ENCODE measurements around the gene DPCD. TPM values are rescaled to one million over a fixed set of nuclear protein-coding genes. Genes with fewer than 3 reads are reported as not detected.
"Not testable (repeated sequence)": the region's sequence is repeated elsewhere in the genome, so short reads cannot be mapped to it uniquely, and the experiment has no call there.

The DPCD gene
- total and polyA plus RNA-seq, 2 donors (not counting 3 experiments of a cell fraction or from before 2014, with no cell fraction given), result 25.3 to 39.3 TPM

GRCh38 chr10:101588879-101589278 lies 758 bp downstream of the DPCD start:
- peak; percentile 74 for FAIRE-seq
- intact Hi-C loops (cut with micrococcal nuclease), result no loop called here
- H3K27ac ChIP-seq (ENCODE audit: insufficient read depth, low read depth, low read length), result no peak overlapping the region

DNA sequence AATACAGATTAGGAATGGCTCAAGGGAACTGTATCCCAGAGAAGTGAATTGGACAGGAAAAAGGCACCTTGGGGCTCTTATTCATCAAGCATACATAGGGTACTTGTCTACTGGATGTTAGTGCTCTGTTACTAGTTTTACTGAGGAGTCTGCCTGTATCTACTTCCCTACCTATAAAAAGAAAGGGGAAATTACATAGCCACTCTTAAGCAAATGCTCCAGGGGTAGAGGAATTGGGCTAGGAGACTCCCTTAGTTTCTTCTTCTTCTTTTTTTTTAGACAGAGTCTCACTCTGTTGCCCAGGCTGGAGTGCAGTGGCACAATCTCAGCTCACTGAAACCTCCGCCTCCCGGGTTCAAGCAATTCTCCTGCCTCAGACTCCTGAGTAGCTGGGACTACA lies 5.2 kb downstream of the DPCD start:
- H4K20me1 ChIP-seq (replicated peaks; ENCODE audit: control insufficient read depth, extremely low read depth, insufficient read depth, low read length); H3K36me3 ChIP-seq (ENCODE audit: control insufficient read depth in 2 of 2, extremely low read depth in 1 of 2, insufficient read depth in 2 of 2, low read length in 2 of 2): not testable (repeated sequence)

More at GRCh38 chr10:101588879-101589278, 758 bp downstream of the DPCD start:
- Histone ChIP-seq H3K4me1 (ENCODE audit: control insufficient read depth, extremely low read depth, insufficient read depth, low read length) (peaks cover 18% of the 10 kb centered on the region), H3K9me3 (replicated peaks; ENCODE audit: control insufficient read depth, insufficient read depth, low read length) (no peaks in the 10 kb centered on the region), H2AFZ (ENCODE audit: low read depth, low read length) (peak overlapping the region; percentile 64), H3K79me2 (ENCODE audit: control insufficient read depth, insufficient read depth, low read length) (peaks cover 8% of the 10 kb centered on the region), H3K9me1 (replicated peaks; ENCODE audit: control insufficient read depth, extremely low read depth, insufficient read depth, low read length) (no peaks in the 10 kb centered on the region), H3K4me2 (ENCODE audit: insufficient read depth, low read length) (peak overlapping the region; percentile 85), H4K20me1 (replicated peaks; ENCODE audit: control insufficient read depth, extremely low read depth, insufficient read depth, low read length) (no peaks in the 10 kb centered on the region), H3K27me3 (ENCODE audit: control insufficient read depth in 2 of 2, insufficient read depth in 2 of 2, low read length in 2 of 2) (no peaks in the 10 kb centered on the region), H3K9ac (replicated peaks; ENCODE audit: extremely low read depth, insufficient read depth, low read length) (peak overlapping the region; percentile 50), H3K4me3 (replicated peaks in 1 of 3; ENCODE audit: insufficient read depth in 1 of 3, low read depth in 1 of 3, low read length in 3 of 3) (peak overlapping the region; percentile 75 to 88 (median 81)), H3K36me3 (ENCODE audit: control insufficient read depth in 2 of 2, extremely low read depth in 1 of 2, insufficient read depth in 2 of 2, low read length in 2 of 2) (no peaks in the 10 kb centered on the region)
- no TSS peak for BruUV-seq (replicated peaks)
- ChIA-PET POLR2A (no interaction called here), CTCF (interaction anchor here (0.6 to 3.0 kb wide), 4 partner anchors 9 to 408 kb away, joined by 3 to 15 read pairs (median 4); no protein-coding TSS in a partner anchor)
- DNase-seq (ENCODE audit: low read depth, low spot score), result peak; percentile 53
- dilution Hi-C loops (cut with MboI; ENCODE audit: extremely low pct_ligation_motif_present, low sequenced_read_pairs), result no loop called here
- TF ChIP-seq POLR2AphosphoS5 (IDR thresholded peaks at IDR 0.05; ENCODE audit: insufficient read depth, low read depth, low read length) (no peak), JUN (IDR thresholded peaks at IDR 0.05; ENCODE audit: borderline replicate concordance, insufficient read depth, insufficient read length, low read depth) (no peak), GATA2 (IDR thresholded peaks at IDR 0.05; ENCODE audit: insufficient read depth, insufficient read length, low read depth, low read length) (peak; percentile 42), MYC (IDR thresholded peaks at IDR 0.05; ENCODE audit: low read depth, low read length) (no peak), MAX (IDR thresholded peaks at IDR 0.05; ENCODE audit: insufficient read depth, insufficient read length) (no peak), FOS (IDR thresholded peaks at IDR 0.05; ENCODE audit: borderline replicate concordance, insufficient read depth, low read length) (peak; percentile 68), POLR2A (IDR thresholded peaks at IDR 0.05; ENCODE audit: low read depth, low read length) (no peak), EZH2 (IDR thresholded peaks at IDR 0.05; ENCODE audit: borderline replicate concordance, low read depth, low read length, severe bottlenecking) (no peak)
- TF ChIP-seq, protein P1, sequence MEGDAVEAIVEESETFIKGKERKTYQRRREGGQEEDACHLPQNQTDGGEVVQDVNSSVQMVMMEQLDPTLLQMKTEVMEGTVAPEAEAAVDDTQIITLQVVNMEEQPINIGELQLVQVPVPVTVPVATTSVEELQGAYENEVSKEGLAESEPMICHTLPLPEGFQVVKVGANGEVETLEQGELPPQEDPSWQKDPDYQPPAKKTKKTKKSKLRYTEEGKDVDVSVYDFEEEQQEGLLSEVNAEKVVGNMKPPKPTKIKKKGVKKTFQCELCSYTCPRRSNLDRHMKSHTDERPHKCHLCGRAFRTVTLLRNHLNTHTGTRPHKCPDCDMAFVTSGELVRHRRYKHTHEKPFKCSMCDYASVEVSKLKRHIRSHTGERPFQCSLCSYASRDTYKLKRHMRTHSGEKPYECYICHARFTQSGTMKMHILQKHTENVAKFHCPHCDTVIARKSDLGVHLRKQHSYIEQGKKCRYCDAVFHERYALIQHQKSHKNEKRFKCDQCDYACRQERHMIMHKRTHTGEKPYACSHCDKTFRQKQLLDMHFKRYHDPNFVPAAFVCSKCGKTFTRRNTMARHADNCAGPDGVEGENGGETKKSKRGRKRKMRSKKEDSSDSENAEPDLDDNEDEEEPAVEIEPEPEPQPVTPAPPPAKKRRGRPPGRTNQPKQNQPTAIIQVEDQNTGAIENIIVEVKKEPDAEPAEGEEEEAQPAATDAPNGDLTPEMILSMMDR (IDR thresholded peaks at IDR 0.05; ENCODE audit: extremely low read depth in 1 of 2, insufficient read depth in 1 of 2, low read depth in 1 of 2, low read length in 2 of 2), result no peak

More for the DNA sequence above, 5.2 kb downstream of the DPCD start:
- H3K79me2 ChIP-seq (ENCODE audit: control insufficient read depth, insufficient read depth, low read length); H3K9me3 ChIP-seq (replicated peaks; ENCODE audit: control insufficient read depth, insufficient read depth, low read length); H3K27ac ChIP-seq (ENCODE audit: insufficient read depth, low read depth, low read length); H3K9me1 ChIP-seq (replicated peaks; ENCODE audit: control insufficient read depth, extremely low read depth, insufficient read depth, low read length); dilution Hi-C loops (cut with MboI; ENCODE audit: extremely low pct_ligation_motif_present, low sequenced_read_pairs); BruUV-seq (replicated peaks); POLR2A ChIA-PET; H3K9ac ChIP-seq (replicated peaks; ENCODE audit: extremely low read depth, insufficient read depth, low read length); H3K4me1 ChIP-seq (ENCODE audit: control insufficient read depth, extremely low read depth, insufficient read depth, low read length); H3K4me3 ChIP-seq (replicated peaks in 1 of 3; ENCODE audit: insufficient read depth in 1 of 3, low read depth in 1 of 3, low read length in 3 of 3); H3K27me3 ChIP-seq (ENCODE audit: control insufficient read depth in 2 of 2, insufficient read depth in 2 of 2, low read length in 2 of 2); FAIRE-seq; H3K4me2 ChIP-seq (ENCODE audit: insufficient read depth, low read length); DNase-seq (ENCODE audit: low read depth, low spot score); intact Hi-C loops (cut with micrococcal nuclease); H2AFZ ChIP-seq (ENCODE audit: low read depth, low read length): not testable (repeated sequence)
- CTCF ChIA-PET, result interaction anchor here (1.5 kb wide), 1 partner anchor 9 kb away, joined by 7 read pairs; no protein-coding TSS in a partner anchor

Measured in endothelial cell of umbilical vein (primary cell).